Stimulated activated naive CD4-positive, alpha-beta T cell (primary cell): ENCODE data around the gene GEMIN7.

ENCODE experiments used
- DNase-seq, 6 experiments: peaks; one replicate each; lab custom pipeline; 2025; lab: John Stamatoyannopoulos, UW

The GEMIN7 gene

GRCh38 chr19:45128806-45129205, 49.7 kb downstream of the GEMIN7 start:
- DNase-seq = no peak

GRCh38 chr19:45130236-45130635, 51.2 kb downstream of the GEMIN7 start:
- no peak for DNase-seq

- no peak for DNase-seq
Observed at GRCh38 chr19:45130888-45131615, 52.0 kb downstream of the GEMIN7 start.

- DNase-seq = no peak
Observed at GRCh38 chr19:45133661-45134060, 54.6 kb downstream of the GEMIN7 start.

- no peak for DNase-seq
Observed at GRCh38 chr19:45135176-45135885, 56.3 kb downstream of the GEMIN7 start.

GRCh38 chr19:45136507-45137178, 57.6 kb downstream of the GEMIN7 start:
- DNase-seq = no peak

GRCh38 chr19:45137179-45137761, 58.2 kb downstream of the GEMIN7 start:
- DNase-seq = no peak

GRCh38 chr19:45138303-45138751, 59.3 kb downstream of the GEMIN7 start:
- no peak for DNase-seq

- DNase-seq = no peak
Observed at GRCh38 chr19:45139286-45140143, 60.5 kb downstream of the GEMIN7 start.

GRCh38 chr19:45140144-45140503, 61.1 kb downstream of the GEMIN7 start:
- no peak for DNase-seq

- DNase-seq = no peak
Observed at GRCh38 chr19:45140533-45140932, 61.5 kb downstream of the GEMIN7 start.
